ENCODE results near the gene TPCN1.

Gene TPCN1

GRCh38 chr12:113246478-113247122, 25.3 kb downstream of the TPCN1 start:
- H3K36me3 ChIP-seq (ENCODE audit: control insufficient read depth in 2 of 2, insufficient read depth in 1 of 2, low read length in 2 of 2) = peaks cover 0 to 5% of the 10 kb centered on the region in 2 experiments; a peak in 2 of 3 replicates
- ChIA-PET CTCF (interaction anchor here (1.0 to 1.7 kb wide), 2 partner anchors 9 to 20 kb away, joined by 3 to 4 read pairs; no protein-coding TSS in a partner anchor), POLR2A (interaction anchor here (0.9 kb wide), 1 partner anchor 24 kb away, joined by 3 read pairs; no protein-coding TSS in a partner anchor)
- no peak overlapping the region for H3K27ac ChIP-seq (ENCODE audit: extremely low read depth, low read depth, low read length)
- peaks cover 3% of the 10 kb centered on the region for H3K4me1 ChIP-seq (ENCODE audit: control insufficient read depth, insufficient read depth, low read length)
- TF ChIP-seq ZNF174 (tag by site-specific recombination; IDR thresholded peaks at IDR 0.05) (no peak), REPIN1 (tag by site-specific recombination; IDR thresholded peaks at IDR 0.05; ENCODE audit: low read depth) (no peak), ZNF544 (tag by site-specific recombination; IDR thresholded peaks at IDR 0.05) (no peak), ZSCAN4 (tag by site-specific recombination; IDR thresholded peaks at IDR 0.05) (no peak), GLI4 (tag by site-specific recombination; IDR thresholded peaks at IDR 0.05) (no peak), ZNF624 (tag by site-specific recombination; IDR thresholded peaks at IDR 0.05) (no peak), SCRT1 (tag by site-specific recombination; IDR thresholded peaks at IDR 0.05; ENCODE audit: borderline replicate concordance) (no peak), ZSCAN5A (tag by site-specific recombination; IDR thresholded peaks at IDR 0.05) (no peak), ZNF350 (tag by site-specific recombination; IDR thresholded peaks at IDR 0.05) (no peak), ZNF394 (tag by site-specific recombination; IDR thresholded peaks at IDR 0.05; ENCODE audit: borderline replicate concordance) (no peak), ZNF549 (tag by site-specific recombination; IDR thresholded peaks at IDR 0.05) (no peak), ZNF211 (tag by site-specific recombination; IDR thresholded peaks at IDR 0.05; ENCODE audit: low read depth) (no peak)
- TF ChIP-seq, protein P1, sequence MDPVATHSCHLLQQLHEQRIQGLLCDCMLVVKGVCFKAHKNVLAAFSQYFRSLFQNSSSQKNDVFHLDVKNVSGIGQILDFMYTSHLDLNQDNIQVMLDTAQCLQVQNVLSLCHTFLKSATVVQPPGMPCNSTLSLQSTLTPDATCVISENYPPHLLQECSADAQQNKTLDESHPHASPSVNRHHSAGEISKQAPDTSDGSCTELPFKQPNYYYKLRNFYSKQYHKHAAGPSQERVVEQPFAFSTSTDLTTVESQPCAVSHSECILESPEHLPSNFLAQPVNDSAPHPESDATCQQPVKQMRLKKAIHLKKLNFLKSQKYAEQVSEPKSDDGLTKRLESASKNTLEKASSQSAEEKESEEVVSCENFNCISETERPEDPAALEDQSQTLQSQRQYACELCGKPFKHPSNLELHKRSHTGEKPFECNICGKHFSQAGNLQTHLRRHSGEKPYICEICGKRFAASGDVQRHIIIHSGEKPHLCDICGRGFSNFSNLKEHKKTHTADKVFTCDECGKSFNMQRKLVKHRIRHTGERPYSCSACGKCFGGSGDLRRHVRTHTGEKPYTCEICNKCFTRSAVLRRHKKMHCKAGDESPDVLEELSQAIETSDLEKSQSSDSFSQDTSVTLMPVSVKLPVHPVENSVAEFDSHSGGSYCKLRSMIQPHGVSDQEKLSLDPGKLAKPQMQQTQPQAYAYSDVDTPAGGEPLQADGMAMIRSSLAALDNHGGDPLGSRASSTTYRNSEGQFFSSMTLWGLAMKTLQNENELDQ (tag by site-specific recombination; IDR thresholded peaks at IDR 0.05; ENCODE audit: low read depth) = no peak
- no peaks in the 10 kb centered on the region for H3K9me3 ChIP-seq (ENCODE audit: control insufficient read depth, insufficient read depth, low read depth, low read length)
- no peak overlapping the region for H3K4me3 ChIP-seq (ENCODE audit: low read depth, low read length)

- Histone ChIP-seq H3K4me3 (ENCODE audit: low read depth, low read length) (no peak overlapping the region), H3K27ac (ENCODE audit: extremely low read depth, low read depth, low read length) (no peak overlapping the region), H3K4me1 (ENCODE audit: control insufficient read depth, insufficient read depth, low read length) (peaks cover 3% of the 10 kb centered on the region), H3K36me3 (ENCODE audit: control insufficient read depth in 2 of 2, insufficient read depth in 1 of 2, low read length in 2 of 2) (peaks cover 0 to 4% of the 10 kb centered on the region in 2 experiments; a peak in 2 of 3 replicates), H3K9me3 (ENCODE audit: control insufficient read depth, insufficient read depth, low read depth, low read length) (no peaks in the 10 kb centered on the region)
- ChIA-PET CTCF (interaction anchor here (0.6 to 1.7 kb wide), 2 partner anchors 19 to 157 kb away, joined by 3 to 4 read pairs; no protein-coding TSS in a partner anchor), POLR2A (no interaction called here)
- TF ChIP-seq, protein P2, sequence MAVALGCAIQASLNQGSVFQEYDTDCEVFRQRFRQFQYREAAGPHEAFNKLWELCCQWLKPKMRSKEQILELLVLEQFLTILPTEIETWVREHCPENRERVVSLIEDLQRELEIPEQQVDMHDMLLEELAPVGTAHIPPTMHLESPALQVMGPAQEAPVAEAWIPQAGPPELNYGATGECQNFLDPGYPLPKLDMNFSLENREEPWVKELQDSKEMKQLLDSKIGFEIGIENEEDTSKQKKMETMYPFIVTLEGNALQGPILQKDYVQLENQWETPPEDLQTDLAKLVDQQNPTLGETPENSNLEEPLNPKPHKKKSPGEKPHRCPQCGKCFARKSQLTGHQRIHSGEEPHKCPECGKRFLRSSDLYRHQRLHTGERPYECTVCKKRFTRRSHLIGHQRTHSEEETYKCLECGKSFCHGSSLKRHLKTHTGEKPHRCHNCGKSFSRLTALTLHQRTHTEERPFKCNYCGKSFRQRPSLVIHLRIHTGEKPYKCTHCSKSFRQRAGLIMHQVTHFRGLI (tag by site-specific recombination; IDR thresholded peaks at IDR 0.05) = no peak
- TF ChIP-seq ZIC2 (tag by site-specific recombination; IDR thresholded peaks at IDR 0.05) = 0 out of 2 replicates have a peak, but pooled peaks have one; percentile 23
- TF ChIP-seq GLIS1 (tag by site-specific recombination; IDR thresholded peaks at IDR 0.05) = peak; percentile 38; the same call in 1 of the 2 replicates
Measured at GRCh38 chr12:113247123-113248050, 26.1 kb downstream of the TPCN1 start.

Measured in HEK293 (cell line).